Left ventricle myocardium superior (tissue), 1 donor: ENCODE results near the gene FAM161A. TPM values are rescaled to one million over a fixed set of nuclear protein-coding genes. Genes with fewer than 3 reads are reported as not detected.

Experiments
- ATAC-seq: fragments of 200-7000 bp; cut with Tn5 transposase; one replicate; pipeline ENCODE4 v1.9.1; 2020; ENCODE audit warnings: mild to moderate bottlenecking, moderate library complexity
- DNase-seq: peaks from one replicate; pipeline ENCODE4 v3.0.0-alpha.2; 2020
- intact Hi-C: fragments of 100-400 bp; cut with micrococcal nuclease; formaldehyde crosslinking; loops from one replicate; pipeline ENCODE4 v1.11.0; 2022
- total RNA-seq: library from RNA; stranded (reverse); fragmentation: NEBNext Ultra II Directional; extraction: Animal tissue kit (Norgen Biotek cat#: 25700); gene quantifications from one replicate; pipeline ENCODE4 v1.2.1, GENCODE V29; 2021
- donor health status: DM: no; HTN: yes; CAD: no; lungs with severe emphysema.

FAM161A gene
- total RNA-seq, 1 donor from 2014 or later, result 0.89 TPM

DNA sequence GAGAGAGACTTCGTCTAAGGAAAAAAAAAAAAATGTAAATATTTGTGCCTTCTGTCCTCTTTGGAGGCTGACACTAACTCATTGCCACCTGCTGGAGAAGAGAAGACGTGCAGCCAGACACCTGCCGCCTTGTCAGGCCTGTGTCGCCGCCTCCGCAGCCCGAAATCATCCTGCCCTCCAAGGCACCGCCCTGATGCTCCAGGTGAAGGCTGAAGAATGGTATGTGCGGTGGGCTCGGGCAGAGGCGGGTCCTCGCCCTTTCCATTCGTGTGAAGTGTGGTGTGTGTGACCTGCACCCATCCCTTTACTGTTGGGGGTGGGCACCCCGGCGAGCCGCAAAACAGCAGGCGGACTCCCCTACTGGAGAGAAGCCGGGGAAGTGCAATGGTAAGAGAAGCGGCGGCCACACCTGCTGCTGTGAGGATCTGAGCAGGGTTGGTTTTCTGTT lies 60.4 kb downstream of the FAM161A start:
- intact Hi-C loops, result no loop called here
- ATAC-seq, result peak; percentile 78
- peak; percentile 56 for DNase-seq

DNA sequence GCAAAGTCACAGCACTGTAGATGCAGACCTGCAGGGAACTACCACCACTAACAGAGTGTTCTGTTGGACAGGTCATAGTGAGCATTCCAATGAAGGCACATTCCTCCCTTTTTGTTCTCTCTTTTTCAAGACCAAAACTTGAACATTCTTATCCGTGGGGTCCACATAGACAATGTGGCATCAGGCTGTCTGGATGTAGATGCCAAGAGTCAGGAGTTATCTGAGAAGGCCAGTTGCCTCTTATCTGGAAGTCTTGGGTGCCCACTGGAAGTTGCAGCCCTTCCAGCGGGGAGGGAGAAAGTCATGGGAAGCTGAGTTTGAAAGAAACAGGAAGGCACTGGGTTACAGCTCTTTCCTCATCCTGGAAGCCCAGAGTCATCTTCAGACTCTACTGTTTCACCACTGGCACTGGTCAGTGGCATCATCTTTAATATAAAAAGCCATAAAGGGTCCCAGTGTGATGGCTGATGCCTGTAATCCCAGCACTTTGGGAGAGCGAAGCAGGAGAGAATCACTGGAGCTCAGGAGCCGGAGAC lies 61.4 kb downstream of the FAM161A start:
- intact Hi-C loops, result no loop called here
- no peak for ATAC-seq

GRCh38 chr2:61789807-61790602 lies 63.9 kb downstream of the FAM161A start:
- no peak for DNase-seq
- intact Hi-C loops, result no loop called here
- no peak for ATAC-seq

More for the DNA sequence above, 61.4 kb downstream of the FAM161A start:
- DNase-seq, result no peak

DNA sequence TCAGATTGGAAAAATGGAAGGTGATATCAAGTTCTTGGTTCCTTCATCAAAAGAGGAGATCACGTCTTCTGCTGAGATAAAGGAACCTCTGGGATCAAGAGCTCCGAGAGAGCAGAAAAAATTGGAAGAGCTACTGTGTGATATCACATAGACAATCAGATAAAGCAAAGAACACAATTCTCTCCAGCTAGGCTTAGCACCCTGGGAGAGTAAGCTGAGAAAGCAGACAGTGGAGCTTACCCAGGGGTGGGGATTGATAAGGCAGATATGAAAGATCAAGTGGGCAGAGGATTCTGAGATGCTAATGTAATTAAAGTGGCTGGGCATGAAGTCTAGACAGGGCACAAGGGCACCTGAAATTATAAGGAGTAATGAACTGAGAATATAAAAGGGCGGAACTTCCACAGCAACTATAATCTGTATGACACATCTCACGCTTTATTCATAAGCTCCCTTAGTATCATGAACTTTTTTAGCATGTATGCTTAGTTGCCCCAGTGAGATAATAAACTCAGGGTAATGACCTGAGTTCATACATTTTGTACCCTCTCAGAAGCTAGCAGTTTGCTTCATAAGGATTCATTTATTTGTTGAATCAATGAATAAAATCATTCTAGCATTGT lies 65.8 kb downstream of the FAM161A start:
- no peak for ATAC-seq

GRCh38 chr2:61786876-61787275 lies 67.0 kb downstream of the FAM161A start:
- no peak for ATAC-seq
- DNase-seq, result no peak
- intact Hi-C loops, result no loop called here

More for the DNA sequence above, 65.8 kb downstream of the FAM161A start:
- no peak for DNase-seq
- intact Hi-C loops, result no loop called here

GRCh38 chr2:61785583-61785982 lies 68.3 kb downstream of the FAM161A start:
- ATAC-seq, result no peak
- DNase-seq, result no peak
- intact Hi-C loops, result no loop called here

DNA sequence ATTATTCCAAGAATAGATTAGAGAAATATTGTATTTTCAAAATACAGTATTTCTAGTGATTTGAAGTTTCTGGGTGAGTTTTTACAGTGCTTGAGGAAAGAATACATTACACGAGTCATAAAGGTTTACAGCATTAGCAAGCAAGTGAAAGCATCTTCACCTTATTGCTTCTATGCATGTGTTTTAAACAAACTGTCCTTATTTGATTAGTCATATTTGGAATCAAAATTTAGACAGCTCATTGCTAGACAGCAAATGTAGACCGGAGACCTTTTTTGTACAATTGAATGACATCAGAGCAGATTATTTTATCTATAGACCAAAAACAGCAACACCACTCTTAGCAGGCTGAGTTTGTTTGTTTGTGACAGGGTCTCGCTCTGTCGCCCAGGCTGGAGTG lies 69.2 kb downstream of the FAM161A start:
- intact Hi-C loops, result no loop called here
- no peak for ATAC-seq
- DNase-seq, result no peak

DNA sequence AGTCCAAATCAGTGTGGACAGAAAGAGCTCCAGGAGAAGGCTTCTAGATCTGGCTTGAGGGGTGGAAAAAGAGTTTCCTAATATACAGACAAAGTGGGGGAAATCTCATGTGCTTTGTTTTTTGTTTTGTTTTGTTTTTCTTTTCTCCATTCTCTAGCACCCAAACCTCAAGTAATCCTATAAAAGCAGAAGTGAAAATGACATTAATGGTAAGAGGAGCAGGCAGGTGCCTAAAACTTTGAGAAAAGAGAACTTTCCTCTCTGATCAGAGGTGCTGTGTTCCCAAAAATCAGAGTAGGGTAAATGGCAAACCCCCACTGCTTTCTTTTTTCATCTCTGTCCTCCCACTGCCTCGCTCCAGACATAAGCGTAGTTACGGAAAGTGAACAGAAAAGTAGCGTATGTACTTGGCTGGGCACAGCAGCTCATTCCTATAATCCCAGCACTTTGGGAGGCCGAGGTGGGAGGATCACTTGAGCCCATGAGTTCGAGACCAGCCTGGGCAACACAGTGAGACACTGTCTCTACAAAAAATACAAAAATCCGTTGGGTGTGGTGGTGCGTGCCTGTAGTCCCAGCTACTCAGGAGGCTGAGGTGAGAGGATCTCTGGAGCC lies 77.8 kb downstream of the FAM161A start:
- ATAC-seq, result no peak
- no peak for DNase-seq
- intact Hi-C loops, result no loop called here

Other genes with a start within 250 kb of the FAM161A start
- gene CCT4, start 34.6 kb upstream of the FAM161A start, total RNA-seq, result 102 TPM
- 57.3 TPM for gene COMMD1, start 51.6 kb upstream of the FAM161A start, total RNA-seq